Right renal cortex interstitium (tissue), 3 donors: ENCODE data around the gene SPOP. TPM values are rescaled to one million over a fixed set of nuclear protein-coding genes. Genes with fewer than 3 reads are reported as not detected.

Experiments
- DNase-seq, 3 donors: peaks; one replicate each; pipeline ENCODE4 v3.0.0-alpha.2; 2013; ENCODE audit warnings: low read depth in 3 of 3, low spot score in 2 of 3
- polyA plus RNA-seq, 3 donors: library from polyadenylated mRNA; unstranded; fragments of 120-200 nt; gene quantifications; one replicate each; pipeline ENCODE4 v1.2.1, GENCODE V29; 2013; ENCODE audit not compliant: insufficient read length in 3 of 3

Gene SPOP
- polyA plus RNA-seq, 3 donors: 62.8 to 70.9 (median 65.7) TPM

DNA sequence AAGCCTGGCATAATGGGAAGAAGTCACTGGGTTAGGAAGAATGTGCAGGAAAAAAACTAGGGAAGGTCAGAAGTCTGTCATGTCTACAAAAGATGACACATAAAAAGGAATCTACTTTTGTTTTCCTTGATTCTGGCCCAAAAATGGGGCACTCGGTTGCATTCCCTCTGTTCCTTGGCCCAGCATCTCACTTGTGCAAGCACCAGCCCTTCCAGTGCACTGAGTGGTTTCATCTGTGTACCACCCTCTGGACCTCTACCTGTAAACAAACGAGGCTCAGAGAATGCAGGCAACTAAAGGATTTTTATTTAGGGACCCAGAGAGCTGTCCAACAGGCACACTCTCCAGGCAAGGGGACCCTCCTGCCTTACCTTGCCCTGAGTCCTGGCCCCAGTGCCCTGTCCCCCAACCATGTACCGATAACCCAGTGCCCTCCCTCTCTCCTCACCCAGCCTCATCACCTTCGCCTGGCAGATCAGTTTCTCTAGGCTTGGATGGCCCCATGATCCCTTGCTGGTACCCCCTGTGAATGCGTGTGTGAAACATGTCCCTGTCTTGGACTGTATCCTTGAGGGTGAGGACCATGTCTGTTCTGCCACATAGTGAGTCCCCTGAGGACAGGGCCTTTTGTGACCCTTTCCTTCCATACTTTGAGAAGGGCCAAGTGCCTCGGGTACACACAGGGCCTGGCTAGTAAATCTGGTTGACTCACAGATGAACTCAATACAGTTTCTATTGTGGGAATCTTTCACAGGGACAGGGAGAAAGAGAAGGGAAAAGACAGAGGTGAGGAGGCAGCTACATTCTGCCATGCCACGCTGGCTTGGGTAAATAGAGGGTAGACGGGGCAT lies 88.9 kb downstream of the SPOP start:
- no peak for DNase-seq

DNA sequence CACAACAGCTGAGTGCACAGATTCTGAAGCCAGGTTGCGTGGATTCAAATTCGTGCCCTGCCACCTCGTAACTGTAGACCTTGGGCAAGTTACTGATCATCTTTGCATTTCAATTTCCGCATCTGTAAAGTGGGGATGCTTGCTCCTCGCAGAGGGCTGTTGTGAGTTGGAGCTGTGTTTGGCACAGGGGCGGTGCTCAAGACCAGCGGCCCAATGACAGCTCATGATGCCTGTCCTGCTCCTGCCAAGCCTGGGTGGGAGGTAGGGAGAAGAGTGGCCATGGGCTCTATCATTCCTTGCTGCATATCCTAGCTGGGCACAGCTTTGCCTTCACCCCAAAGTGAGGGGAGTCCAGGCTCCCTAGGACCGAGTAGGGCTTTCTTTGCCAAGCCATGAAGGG lies 89.6 kb downstream of the SPOP start:
- DNase-seq: no peak

DNA sequence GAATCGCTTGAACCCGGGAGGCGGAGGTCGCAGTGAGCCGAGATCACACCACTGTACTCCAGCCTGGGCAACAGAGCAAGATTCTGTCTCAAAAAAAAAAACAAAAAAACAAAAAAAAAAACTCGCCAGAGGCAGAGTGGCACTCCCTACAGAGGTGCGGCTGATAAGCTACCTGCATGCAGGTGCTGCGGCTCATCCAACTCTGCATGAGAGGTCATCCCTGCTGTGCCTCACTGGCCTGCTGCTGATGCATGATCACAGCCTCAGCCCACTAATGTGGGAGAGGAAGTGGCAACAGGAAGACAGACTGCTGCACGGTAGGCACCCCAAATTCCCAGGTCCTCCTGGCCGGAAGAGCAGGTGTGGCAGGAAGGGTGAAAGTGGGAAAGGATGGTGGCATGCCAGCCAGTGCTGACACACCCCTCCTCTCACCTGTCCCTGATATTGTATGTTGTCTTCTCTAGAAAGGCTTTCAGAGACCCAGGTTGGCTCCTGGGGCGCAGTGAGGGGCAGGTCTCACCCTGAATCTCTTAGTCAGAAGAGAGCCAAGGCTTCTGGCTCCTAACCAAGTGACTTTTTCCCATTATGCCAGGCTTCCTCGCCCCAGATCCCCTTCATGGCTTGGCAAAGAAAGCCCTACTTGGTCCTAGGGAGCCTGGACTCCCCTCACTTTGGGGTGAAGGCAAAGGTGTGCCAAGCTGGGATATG lies 90.4 kb downstream of the SPOP start:
- no peak for DNase-seq

DNA sequence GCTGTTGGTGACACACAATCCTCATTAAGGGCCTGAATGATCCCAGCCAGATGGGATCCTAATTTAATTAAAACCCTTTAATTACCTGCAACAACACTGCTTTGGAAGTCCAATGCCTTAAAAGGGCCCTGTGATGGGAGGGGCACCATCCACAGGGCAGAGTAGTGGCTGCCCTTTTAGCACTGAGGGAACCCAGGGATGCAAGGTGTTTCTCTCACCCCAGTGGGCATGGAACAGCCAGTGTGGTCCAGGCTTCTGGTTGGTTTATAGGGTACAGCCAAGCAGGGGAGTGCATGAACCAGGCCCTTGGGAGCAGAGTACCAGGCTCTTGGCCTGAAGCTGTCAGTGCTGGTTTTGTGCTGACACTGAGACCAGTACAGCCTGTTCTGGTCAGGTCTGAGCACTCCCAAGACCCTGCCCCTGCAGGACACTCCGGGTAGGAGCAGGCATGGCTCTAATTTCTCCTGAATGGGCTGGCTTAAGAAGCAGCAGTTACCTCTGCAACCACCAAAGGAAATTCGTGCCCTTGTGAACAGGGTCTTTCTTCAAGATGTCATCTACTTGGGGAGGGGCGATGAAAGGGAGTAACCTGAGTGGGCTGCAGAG lies 92.4 kb downstream of the SPOP start:
- DNase-seq: no peak

DNA sequence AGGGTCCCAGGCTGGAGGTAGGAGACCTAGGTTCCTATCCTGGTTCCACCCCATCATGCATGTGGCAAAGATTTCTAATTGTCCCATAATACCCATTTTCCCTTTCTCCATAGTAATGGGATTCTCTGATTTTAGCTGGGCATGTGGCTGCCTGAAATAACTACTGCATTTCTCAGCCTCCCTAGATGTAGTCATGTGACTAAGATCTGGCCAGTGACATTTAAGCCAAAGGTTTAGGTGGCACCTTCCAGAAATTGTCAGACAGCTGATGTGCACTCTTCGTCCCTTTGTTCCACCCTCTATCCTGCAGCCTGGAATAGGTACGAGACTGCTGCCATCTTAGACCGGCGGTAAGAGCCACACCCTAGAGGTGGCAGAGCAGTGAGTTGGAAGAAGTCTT lies 94.0 kb downstream of the SPOP start:
- no peak for DNase-seq

DNA sequence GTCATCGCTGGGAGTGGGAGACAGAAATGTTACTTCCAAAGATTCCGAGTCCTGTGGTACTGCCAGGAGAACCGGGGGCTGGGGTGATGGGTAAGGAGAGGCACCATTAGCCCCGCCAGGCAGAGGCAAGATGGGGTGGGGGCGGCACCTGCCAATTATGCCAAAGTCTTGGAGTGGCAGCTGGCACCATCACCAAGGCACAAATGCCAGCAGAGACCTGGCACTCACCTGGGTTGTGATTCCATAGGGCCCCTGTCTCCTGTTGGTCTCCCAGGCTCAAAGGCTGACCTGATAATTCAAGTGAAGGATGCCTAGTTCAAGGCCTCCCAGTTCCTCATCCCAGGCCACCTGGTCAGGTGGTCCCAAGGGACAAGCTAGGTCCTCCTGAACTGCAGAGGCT lies 94.7 kb downstream of the SPOP start:
- no peak for DNase-seq

DNA sequence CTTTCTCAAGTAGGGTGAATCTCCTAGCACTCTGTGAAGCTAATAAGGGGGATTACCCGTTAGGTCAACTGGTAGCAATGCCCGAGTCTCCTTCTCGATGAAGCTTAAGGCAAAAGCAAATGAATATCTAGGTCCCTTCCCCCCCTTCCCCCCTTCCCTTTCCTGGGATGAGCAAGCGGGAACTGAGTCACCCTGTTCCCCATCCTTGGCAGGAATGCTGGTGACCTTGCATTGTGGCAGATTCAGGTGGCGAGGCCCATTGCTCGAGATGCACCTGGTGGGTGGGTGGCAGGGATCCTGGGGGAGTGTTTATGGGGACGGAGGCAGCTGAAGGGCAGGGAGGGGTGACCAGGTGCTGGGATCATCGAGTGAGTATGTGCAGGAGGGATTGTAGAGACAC lies 95.1 kb downstream of the SPOP start:
- DNase-seq: no peak

DNA sequence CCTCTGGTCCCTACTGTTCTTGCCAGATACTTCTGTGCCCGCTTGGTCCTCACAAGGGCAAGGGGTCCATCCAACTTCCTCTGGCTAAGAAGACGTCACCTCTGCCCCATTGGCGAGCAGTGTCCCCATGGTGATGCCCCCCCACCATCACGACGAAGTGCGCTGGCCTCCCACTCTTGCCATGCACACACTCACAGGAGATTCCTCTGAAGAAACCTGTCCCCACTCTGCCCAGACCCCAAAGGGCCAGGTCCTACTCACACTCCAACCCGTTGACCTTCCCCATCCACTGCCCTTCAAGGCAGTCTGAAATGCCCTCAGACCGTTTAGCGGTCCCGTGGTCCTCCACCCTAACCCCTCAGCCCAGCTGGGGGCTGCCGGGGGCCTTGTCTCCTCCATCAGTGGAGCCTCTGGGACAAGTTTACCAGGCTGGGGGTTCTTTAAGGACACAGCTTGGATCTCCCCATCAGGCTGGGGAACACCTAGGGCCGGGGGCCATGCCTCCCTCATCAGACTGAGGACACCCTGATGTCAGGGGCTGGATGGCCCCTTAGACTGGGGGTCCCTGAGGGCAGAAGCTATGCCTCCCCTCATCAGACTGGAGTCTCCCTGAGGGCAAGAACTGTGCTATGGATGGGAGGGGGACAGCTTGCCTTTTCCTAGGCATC lies 95.7 kb downstream of the SPOP start:
- no peak for DNase-seq

DNA sequence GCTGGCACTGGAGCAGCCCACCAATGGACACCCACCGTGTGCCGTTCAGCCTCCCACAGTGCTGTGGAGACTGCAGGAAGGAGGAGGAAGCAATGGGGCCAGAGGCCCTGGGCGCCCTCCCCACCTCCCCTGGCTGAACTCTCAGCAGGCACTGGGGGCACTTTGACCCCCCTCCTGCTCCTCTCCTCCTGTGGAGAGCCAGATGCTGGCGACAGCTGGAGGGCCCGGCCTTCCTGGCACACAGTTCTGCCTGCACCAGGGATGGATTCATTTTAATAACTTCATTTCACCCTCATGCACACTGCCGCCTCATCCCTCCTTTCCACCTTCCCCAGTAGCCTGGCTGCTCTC lies 96.3 kb downstream of the SPOP start:
- no peak for DNase-seq

DNA sequence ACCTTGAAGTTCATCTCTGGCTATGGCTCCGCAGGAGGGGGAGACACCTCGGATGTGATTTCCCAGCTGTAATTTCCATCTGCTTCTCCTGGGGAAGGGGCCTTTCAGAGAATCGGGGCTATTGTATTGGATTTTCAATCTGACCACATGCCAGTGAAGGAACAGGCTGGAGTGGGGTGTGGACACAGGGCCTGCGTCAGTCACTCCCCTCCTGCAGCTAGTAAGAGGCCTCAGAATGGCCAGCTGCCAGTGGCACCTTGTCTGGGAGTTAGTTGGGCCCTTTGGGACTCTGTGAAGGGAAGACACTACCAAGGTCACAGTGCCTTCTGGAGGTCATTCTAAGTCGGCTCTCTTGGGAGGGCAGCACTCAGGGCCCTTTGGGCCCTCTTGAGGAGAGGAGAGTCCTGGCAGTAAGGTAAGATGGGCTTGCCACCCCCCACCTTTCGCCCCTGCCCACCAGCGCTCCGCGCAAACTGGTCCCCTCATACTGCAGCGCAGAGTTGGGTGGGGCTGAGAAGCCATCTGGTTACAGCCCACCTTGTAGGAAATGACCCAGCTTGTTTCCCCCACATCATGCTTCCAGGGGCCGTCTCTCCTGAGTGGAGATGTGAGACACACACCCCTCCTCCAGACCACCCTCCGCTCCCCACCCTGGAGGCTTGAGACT lies 96.8 kb downstream of the SPOP start:
- DNase-seq: no peak

DNA sequence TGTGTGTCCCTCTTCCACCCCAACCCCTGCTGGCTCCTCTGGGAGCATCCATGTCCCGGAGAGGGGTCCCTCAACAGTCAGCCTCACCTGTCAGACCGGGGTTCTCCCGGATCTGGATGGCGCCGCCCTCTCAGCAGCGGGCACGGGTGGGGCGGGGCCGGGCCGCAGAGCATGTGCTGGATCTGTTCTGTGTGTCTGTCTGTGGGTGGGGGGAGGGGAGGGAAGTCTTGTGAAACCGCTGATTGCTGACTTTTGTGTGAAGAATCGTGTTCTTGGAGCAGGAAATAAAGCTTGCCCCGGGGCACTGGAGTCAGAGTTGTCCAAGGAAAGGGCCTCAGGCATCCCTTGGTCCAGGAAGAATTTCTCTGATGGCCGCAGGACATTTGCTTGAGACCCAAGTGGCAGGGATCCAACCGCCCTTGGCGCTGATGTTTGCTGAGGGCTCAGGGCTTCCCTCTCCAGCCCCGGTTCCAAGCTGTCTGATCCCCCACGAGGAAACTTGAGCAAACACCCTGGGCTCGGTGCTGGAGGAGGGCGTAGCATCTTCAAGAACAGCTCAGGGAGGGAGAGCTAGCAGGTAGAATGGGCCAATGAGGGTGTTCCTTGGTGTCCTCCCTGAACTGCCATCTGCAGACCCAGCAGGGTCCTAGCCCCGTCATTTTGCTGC lies 97.7 kb downstream of the SPOP start:
- DNase-seq: no peak

DNA sequence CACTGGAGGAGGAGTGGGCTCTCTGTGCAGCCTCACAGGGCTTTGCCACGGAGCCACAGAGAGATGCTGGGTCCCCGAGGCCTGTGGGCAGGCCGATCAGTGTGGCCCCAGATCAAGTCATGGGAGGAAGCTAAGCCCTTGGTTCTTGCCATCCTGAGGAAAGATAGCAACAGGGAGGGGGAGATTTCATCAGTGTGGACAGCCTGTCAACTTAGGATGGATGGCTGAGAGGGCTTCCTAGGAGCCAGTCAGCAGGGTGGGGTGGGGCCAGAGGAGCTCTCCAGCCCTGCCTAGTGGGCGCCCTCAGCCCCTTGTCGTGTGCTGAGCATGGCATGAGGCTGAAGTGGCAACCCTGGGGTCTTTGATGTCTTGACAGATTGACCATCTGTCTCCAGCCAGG lies 98.4 kb downstream of the SPOP start:
- no peak for DNase-seq

DNA sequence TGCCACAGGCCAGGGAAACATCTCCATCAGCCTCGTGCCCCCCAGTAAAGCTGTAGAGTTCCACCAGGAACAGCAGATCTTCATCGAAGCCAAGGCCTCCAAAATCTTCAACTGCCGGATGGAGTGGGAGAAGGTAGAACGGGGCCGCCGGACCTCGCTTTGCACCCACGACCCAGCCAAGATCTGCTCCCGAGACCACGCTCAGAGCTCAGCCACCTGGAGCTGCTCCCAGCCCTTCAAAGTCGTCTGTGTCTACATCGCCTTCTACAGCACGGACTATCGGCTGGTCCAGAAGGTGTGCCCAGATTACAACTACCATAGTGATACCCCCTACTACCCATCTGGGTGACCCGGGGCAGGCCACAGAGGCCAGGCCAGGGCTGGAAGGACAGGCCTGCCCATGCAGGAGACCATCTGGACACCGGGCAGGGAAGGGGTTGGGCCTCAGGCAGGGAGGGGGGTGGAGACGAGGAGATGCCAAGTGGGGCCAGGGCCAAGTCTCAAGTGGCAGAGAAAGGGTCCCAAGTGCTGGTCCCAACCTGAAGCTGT lies 98.9 kb downstream of the SPOP start:
- DNase-seq: no peak

DNA sequence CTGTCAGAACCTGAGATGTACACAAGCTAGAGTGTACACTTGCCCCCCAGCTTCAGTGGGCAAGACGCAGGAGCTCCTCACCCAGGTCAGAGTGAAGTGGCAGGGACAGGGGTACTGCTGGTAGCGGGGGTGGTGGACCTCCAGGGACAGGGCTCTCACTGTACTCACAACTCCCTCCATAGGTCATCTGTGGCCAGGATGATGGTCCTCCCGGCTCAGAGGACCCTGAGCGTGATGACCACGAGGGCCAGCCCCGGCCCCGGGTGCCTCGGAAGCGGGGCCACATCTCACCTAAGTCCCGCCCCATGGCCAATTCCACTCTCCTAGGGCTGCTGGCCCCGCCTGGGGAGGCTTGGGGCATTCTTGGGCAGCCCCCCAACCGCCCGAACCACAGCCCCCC lies 99.5 kb downstream of the SPOP start:
- no peak for DNase-seq

DNA sequence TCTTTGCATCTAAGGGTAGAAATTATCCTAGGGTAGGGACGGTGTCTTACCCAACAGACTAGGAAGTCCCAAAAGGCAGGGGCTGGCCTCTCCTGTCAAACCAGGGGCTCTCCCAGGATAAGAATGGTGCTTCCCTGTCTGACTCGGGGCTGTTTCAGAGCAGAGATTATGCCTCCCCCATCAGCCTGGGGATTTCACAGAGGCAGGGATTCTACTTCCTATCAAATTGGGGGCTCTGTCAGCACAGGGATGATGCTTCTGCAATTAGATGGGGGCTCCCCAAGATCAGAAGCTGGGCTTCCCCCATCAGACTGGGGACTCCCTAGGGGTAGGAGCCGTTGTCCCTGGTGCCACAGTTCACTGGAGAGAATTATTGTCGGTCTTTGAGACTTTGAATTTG lies 99.9 kb downstream of the SPOP start:
- no peak for DNase-seq

DNA sequence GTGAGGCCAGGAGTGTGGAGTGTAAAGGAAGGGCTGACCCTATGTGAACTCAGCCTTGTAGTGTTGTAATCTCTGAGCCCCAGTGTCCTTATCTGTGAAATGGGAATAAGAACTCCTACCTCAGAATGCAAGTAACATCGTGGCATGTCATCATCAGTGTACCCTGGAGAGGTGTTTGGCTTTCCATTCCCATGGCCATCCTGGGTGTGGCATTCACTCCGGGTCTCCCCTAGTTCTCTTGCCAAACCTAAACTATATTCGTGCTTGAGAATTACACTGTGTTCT lies 100.3 kb downstream of the SPOP start:
- no peak for DNase-seq

DNA sequence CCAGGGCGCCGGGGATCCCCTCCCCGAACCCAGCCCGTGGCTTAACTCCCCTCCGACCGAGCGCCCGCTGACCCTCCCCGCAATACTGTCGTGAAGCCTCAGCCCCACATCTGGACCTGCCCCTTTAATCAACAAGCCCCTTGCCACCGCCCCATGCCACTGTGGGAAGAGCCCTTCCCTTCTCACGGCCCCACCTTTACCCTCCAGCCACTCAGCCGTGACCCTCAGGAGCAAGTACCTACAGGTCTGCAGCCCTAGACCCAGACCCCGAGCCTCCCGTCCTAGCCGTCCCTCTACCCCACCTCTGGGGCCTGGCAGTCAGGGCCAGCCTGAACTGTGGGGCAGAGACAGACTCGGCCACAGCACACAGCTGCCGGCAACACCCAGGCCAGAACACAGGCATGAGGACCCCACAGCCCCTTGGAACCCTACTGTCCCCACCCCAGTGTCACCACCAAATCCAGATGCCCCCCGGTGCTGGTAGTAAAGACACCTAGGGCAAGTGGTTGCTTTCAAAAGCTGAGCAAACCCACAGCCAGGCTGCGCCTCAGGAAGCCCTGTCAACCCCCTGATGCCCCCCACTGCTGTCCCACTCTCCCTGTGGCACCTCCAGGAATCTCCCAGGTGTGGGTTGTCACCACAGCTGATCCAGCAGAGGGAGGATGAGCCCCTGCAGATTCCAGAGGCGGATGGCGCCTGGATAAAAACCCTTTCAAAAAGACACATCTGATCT lies 100.8 kb downstream of the SPOP start:
- no peak for DNase-seq

DNA sequence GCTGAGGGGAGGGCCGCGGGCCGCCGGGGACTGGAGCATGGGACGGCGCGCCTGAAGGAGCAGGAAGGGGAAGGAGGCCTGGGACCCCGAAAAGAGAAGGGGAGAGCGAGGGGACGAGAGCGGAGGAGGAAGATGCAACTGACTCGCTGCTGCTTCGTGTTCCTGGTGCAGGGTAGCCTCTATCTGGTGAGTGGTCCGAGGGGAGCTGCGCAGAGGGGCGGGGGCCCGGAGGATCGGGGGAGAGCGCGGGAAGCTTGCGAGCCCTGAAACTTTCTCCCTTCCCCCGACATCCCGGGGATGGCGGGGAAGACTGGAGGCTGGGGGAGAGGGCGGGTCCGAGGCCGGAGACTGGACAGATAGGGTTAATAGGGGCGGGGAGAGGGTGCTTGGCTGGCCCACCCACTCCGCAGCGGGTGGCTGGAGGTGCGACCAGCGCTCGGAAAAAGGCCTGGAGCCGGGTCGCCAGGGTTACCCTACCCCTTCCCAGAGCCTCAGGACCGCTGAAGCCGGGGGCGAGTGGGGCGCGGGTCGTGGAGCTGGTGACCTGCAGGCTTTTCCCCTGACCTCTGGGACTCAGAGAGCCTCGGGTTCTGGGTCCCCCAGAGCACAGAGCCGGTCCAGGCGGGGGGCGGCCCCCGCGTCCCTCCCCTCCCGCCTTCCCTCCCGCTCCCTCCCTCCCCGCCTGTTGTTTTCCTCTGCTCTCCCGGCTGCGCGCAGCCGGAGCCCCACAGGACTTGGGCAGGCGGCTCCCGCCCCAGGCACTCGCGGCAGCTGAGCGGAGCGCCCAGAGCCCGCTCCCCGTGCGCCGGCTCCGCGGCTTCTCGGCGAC lies 101.6 kb downstream of the SPOP start:
- no peak for DNase-seq

DNA sequence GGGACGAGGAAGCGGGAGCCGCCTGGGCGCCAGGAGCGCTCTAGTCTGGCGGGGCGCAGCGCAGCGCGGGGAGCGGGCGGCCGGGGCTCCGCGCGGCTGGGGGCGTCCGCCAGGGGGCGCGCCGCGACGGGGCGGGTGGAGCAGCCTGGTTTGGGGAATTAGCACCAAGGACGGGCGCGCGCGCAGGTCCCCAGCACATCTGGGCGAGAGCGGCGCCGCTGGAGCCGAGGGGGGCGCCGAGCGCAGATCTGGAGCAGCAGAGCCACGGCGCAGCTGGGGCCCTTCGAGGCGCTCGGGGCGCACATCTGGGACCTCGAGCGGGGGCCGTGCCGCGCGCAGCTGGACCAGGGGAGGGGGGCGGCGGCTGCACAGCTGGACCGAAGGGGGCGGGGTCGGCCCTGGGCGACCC lies 102.2 kb downstream of the SPOP start, which contains the start of gene NXPH3:
Gene NXPH3, plus strand, starts transcription at position 193 of the 409 bp plus-strand sequence. CDS start 349 bp downstream, outside the sequence.
- no peak for DNase-seq
